HG03066 (cell line): ENCODE data around the gene STXBP4.

Experiments used
- ATAC-seq: cut with Tn5 transposase; IDR thresholded peaks from one replicate; pipeline ENCODE4 v1.9.1; 2021; ENCODE audit warnings: low read depth; ENCODE audit not compliant: unreplicated experiment

The STXBP4 gene

DNA sequence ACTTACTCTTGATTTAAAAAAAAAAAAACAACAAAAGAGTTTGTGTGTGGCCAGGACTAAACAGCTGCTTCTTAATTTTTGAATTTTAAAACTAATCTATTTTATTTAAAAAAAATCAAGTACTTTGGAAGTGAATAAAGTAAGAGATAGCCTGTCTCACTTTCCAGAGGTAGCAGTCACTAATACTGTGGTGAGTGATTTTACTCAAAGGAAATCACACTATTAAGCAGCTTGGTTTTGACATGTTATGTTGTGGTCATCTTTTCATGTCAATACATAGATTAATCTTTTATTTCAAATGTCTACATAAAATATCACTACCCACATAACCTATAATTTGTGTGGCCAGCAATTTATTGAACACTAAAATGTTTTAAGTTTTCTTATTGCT lies 194.0 kb downstream of the STXBP4 start:
- ATAC-seq, result no peak

DNA sequence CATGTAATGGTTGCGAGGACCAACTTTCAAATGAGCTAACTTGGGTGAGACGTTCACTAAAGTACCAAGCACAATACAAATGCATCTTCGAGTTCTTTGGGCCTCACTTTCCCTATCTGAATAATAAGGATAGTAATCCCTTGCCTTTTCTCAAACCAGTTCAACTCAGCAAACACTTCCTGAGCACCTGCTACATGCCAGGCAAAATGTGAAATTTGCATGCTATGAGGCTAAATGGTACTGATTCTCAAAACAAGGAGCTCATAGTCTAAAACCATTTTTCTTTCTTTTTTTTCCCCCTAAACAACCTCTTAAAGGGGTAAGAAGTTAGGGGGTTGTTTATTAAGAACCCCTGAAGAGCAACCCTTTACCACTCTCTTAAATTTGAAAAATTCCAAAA lies 194.8 kb downstream of the STXBP4 start:
- ATAC-seq, result no peak

DNA sequence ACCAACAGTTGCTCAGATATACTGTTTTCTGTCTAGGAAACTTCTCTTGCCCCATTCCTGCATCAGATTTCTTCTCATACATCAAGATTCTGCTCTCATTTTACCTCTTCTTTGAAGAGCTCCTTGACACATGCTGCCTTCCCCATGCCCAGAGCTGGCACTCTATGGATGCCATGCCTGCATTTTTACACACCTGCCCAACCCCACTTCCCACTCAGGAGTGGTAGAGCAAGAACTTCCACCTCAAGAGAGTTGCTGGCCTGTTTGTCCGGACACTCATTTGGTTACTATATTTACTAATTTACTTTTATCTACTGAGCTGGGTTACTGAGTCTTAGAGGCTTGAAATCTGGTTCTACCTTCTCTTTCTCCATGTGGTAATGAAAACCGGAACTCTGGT lies 197.9 kb downstream of the STXBP4 start:
- no peak for ATAC-seq

DNA sequence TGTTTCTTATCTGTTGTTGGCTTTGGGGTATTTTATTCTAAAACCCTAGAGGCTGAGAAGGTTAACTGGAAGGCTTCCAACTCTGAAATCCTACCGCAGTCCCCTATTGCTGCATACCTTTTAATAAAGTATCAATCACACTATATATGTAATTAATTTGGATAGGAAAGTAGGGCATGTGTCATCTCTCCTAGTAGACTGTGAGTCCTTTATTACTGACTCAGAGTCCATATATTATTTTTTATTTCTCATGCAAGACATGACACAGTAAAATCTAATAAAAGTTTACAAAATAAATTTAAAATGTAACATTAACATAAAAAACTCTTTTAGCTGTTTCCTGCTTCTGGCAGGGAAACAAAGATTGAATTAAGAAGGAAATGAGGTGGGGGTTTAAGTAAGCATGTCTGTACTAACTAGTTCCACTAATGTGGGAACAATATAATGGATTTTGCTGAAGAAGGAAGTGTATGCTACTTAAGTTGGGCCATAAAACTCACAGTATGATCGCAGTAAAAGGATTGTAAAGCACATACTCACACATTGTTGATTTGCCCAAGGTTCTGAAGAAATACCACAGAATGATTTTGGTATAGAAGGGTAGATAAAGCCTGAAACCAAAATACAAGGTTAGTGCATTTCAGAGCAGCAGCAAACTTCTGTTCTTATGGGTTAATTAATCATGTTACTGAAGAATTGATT lies 198.6 kb downstream of the STXBP4 start:
- ATAC-seq, result no peak

DNA sequence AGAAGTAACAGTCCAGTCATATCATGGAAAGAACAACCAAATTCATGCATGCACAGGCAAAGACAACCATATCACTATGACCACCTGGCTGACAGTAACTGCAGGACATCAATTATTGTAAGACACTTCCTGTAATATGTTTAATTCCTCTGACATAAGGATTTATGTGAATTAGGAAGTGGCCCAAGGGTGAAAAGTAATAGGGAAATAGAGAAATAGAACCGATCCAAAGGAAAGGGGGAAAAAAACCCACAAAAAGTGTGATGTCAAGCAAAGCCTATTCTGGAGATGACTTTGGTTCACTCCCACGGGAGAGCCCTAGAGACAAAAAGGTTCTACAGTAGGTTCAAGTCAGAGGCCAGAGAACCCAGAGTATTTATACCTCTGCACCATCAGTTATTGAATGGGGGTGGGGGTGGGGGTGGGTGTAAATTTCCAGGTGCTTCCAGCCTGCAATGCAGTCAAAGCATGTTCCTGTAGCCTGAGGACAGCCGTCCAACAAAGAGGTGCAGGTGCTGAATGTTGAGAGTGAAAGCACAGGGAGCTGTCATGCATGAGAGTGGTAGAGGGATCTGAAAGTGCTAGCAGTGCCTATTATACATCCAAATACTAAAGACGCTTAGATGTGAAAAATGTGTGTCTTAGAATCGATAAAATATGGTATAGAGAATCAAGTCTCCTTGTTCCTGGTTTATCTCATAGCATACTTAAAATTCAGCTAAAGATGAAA lies 200.6 kb downstream of the STXBP4 start:
- peak; percentile 97 for ATAC-seq

DNA sequence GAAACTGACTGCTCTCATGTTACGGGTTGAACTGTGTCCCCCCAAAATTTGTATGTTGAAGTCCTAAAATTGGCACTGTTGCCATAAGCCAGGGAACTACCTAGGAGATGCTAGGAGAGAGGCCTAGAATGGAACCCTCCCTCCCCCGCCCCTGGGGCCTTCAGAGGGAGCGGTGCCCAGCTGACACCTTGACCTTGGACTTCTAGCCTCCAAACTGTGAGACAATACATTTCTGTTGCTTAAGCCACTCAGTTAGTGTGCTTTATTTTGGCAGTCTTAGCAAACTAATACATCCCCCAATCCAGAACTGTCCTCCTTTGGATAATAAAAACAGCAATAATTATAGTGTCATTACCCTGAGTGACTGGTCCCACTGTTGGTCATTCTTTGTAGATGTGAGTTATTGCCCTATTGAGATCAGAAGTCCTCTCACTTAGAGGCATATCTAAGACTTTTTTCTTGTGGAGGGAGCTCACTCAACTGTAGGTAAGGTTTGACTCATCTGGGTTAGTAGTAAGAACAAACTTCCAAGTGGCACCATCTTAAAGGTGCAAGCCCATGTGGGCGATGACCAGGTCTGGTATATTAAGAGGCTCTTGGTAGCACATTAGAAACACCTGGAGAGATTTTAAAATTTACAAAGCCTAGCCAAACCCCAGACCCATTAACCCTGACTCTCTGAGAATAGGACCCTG lies 203.2 kb downstream of the STXBP4 start:
- ATAC-seq, result no peak

DNA sequence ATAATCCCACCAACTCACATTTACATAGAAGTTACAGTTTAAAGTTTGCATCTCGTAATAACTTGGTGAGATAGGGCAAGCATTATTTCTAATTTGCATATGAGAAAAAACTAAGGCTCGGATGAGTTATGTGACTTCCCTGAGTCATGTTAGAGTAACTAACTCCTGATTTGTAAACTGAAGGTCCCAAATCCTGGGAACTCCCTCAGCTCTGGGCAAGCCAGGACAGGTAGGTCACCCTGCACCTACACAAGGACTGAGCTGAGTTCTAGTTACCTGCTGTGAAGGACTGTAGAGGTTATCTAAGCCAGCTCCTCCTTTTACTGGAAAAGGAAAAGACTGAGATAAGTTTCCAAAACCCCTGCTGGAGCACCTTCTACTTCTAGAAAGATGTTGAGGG lies 204.0 kb downstream of the STXBP4 start:
- no peak for ATAC-seq

DNA sequence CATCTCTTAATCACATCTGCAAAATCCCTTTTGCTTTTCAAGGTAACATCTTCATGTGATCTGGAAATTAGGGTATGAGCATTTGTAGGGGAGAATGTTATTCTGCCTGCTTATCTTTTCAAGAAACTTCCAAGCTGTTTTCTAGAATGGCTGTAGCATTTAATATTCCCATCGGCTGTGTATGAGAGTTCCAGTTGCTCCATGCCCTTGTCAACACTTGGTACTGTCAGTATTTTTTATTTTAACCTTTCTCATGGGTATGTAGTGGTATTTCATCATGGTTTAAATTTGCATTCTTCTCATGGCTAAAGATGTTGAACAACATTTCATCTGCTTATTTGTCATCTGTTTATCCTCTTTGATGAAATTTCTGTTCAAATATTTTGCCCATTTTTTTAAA lies 205.6 kb downstream of the STXBP4 start:
- ATAC-seq, result no peak

DNA sequence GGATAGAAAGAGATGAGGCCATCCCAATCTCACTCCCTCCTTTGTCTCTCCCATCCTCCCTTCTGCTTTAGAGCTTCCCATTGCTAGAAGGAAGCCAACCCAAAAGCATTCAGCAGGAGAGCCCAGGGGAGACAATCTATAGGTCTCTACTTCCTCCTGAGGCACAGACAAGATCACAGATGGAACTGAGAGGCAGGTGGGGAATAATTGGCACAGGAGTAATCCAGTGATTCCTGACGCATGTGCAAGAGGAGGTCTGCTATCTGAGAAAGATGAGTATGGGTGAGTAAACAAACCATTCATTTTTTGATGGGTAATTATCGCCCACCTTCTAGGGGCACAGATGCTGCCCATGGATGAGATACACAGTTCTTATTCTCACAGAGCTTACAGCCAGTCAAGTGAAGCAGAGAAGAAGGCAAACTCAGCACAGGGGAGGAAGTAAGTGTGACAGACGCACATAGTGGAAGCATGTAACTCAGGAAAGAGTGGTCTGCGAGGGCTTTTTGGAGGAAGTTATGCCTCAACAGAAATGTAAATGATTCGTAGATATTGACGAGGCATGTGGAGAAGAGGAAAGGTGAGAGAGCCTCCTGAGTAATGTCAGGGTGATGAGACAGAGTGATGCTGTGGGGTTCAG lies 207.3 kb downstream of the STXBP4 start:
- no peak for ATAC-seq

DNA sequence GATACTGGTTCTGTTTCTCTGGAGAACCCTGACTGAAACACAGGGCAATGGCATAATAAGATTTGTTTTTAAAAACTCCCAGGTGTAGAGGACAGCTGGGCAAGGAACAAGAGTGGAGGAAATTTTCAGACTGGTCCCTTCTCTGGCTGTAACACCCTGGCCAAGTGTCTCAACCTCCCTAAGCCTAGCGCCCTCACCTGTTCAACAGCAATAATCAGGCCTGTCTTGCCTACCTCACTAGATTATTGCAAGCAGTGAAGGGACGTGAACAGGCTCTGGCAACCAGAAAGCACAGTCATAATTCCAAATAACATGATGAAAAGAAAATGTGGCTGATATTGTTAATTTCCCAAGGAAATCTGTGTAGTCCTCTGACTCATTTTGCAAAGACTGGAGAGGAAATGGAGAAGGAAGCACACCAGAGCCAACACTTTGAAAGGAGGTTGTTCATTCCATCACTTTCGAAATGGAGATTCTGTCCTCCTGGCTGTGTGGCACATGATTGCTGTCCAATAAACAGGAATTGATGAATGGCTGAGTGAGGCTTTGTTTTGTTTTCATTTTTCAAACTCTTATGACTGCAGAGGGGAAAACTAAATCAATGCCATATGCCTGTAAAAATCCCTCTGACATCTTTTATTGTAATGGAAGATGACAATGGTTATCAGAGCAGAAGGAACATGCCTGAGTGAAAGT lies 208.7 kb downstream of the STXBP4 start:
- no peak for ATAC-seq

DNA sequence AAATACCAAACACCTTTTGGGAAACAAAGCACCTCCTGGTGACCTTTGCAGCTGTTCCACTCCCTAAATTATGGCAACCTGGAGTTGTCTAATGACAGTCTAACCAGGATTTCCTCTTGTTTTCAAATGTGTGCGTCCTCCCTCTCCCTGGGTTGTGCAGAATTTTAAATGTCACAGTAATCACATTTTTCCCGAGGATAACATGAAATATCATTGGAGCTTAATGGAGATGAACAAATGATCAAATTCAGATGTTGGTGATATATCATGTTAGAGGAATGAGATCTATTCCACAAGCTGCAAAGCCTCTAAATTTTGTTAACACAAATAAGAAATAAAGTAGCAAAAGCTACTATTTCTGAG lies 209.3 kb downstream of the STXBP4 start:
- ATAC-seq, result no peak

DNA sequence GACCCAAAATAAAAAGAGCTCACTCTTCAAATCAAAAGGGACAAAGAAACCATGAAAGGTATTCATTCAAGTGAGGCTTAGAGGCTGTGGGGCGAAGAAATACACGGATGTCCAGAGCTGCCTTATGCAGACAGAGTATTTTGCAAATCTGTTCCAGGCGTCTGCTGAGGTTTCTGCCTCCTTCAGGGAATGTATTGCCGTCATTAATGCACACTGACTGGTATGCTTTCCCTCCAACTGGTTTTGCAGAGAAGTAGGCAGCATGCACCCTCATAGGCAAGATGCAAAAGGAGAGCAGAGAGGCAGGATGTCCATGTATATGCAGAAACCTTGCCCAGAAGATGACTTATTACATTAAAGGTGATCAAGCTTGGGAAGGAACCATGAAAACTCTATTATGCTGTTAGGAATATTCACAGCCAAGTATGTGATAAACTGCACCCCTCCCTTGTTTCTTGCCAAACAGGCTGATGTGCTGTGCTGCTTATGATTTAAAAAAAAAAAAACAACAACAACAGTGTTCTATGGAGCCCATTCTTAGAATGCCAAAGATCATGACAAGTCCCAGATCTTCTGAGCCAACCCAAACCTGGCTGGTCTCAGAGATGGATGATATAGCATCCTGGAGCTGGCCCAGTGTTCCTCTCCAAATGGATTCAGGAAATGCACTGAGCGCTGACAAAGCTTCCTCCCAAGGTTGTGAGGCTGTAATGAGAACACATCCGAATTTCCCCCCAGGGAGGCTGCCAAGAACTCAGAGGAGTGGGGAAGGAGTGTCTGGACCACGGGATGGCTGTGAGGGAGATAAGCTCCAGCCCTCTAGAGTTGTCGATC lies 218.6 kb downstream of the STXBP4 start:
- ATAC-seq, result no peak

DNA sequence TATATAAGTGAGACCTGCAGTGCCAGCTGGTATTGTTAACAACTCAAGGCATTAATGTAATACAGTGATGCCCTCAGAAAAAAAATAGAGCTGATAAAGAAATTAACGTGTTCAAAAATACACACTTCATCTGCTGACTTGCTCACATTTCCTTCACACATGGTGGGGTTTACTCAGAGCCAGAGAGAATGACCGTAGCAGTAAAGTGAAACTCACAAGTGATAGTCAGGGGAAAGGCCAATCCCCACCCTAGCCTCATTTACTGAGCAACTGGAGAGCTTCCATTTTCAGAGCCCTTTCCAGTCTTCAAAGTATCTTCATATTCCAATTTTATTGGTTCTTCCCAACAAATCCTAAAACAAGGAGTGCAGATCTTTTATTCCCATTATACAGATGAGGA lies 222.2 kb downstream of the STXBP4 start:
- ATAC-seq, result no peak

DNA sequence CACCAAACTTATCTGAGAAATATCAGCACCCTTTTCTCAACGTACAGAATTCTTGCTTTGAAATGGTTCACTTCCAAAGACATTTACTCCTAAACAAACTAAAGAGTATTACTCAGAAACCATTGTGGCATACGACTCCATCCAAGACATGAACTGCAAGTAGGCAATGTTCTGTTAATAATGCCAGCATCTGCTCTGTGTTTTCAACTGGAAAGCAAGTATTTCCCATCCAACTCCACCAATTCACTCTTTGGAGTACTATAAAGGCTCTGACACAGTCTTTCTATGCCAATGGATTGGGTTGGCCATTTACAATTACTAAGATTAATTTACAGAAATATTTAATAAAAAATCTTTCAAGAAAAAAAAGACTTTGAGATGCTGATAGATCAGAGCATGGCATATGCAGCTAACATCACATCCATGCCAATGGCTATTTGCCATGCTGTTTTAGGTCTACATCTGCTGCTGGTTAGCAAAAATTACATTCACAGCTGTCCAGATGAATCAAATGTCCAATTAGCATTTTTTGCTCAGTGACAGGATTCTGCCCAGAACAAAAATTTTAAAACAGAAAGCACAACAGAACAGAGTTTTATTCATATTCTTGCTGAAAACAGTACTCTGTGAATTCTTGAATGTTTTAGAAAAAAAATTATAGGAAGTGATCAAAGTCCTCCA lies 230.3 kb downstream of the STXBP4 start:
- no peak for ATAC-seq

DNA sequence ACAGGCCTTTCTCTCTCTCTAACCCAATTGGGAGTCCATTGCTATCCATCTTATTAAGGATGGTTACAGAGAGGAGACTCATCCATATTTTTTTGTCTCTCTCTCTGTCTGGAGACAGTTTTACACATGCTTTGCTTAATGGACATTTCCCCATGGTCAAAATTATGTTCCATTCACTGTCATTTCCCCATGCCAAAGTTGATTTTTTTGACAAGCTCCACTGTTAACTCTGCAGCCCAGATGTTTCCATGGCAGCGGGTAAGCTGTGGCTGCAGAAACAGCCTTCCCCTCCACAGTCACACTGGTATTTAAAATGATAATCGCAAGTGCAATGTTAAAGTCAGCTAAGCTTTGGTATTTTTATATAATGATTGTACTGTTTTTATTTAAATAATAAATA lies 232.3 kb downstream of the STXBP4 start:
- no peak for ATAC-seq

DNA sequence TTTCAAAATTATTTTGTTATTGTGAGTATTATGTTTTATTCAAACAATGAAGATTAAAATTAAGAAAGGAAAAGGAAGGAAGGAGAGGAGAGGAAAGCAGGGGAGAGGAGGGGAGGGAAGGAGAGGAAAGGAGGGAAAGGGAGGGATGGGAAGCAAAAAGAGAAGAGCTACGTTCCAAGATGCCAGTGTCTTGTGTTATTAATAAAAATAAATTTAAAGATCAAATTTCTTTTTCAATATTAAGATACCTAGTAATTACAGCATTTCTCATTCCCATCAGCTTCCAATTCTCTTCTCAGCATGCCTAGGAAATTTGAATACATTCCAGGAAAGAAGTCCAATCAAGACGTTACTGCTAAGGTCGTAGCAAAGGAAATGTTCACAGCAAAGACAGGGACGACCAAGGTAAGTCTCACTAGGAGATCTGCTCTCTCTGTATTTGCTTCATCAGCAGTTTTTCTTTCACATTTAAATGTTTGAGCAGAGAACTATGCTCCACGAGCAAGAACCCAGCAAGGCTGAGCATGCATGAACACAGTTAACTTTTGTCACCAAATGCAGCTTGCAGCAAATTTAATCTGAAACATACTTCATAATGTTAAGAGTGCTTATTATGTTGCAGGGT lies 232.9 kb downstream of the STXBP4 start:
- ATAC-seq, result no peak

DNA sequence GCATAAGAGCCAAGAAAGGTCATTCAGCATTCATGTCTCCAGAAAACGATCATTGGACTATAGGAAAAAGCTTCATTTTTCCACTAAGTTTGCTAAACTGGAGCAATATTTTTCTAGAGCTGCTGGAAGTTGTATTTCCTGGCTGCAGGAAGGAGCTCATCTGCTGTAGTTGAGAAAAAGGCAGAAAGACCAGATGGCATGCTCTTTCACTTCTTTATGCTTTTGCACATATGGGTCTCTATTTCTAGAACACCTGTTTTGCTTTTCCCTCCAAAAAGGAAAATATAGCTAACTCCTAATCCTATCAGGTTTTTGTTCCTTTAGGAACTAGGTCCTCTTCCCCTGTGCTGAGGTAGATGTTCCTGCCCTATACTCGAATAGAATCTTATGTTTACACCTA lies 234.3 kb downstream of the STXBP4 start:
- ATAC-seq, result no peak

DNA sequence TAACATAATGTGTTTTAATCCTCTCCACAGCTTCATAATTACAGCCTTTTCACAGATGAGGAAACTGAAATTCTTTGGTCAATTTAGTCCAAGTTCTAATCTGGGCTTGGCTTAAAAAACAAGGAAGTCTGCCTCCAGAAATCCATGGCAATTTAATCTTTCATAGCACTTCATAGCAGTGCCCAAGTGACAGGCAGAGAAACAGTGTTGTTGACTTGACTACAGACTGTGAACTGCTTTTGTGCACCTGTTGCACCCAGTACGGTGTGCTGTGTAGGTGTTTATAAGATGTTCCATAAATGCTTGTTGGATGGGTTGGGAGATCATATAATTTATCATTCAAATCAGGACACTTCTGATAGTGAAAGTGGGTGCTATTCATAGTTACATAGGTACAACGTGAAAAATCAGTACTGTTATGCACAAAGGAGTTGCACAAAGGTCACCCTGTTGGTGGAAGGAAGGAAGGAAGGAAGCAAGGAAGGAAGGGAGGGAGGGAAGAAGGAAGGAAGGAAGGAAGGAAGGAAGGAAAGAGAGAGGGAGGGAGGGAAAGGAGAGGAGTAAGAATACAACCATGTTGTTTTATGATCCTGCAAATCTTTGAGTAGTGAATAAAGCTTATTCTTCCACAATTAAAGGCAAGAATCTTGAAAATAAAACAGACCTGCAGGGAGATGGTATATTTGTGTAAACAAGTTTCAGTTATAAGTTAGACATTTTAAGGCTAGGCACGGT lies 239.7 kb downstream of the STXBP4 start:
- ATAC-seq, result no peak
